ENCODE measurements around the gene XYLT2.
"Not testable (repeated sequence)": the region's sequence is repeated elsewhere in the genome, so short reads cannot be mapped to it uniquely, and the experiment has no call there.

XYLT2 gene

GRCh38 chr17:50322271-50322670 is 23.7 kb upstream of the XYLT2 start:
- DNase-seq, result no peak

GRCh38 chr17:50323060-50323459 is 22.9 kb upstream of the XYLT2 start:
- DNase-seq, result no peak

- DNase-seq, result no peak
Observed at GRCh38 chr17:50325906-50326305, 20.0 kb upstream of the XYLT2 start.

GRCh38 chr17:50326831-50327364 is 19.0 kb upstream of the XYLT2 start:
- no peak for DNase-seq

- DNase-seq, result no peak
Observed at GRCh38 chr17:50328363-50329325, 17.3 kb upstream of the XYLT2 start.

- no peak for DNase-seq
Observed at GRCh38 chr17:50329716-50330115, 16.2 kb upstream of the XYLT2 start.

- no peak for DNase-seq
Observed at GRCh38 chr17:50330151-50330775, 15.7 kb upstream of the XYLT2 start.

GRCh38 chr17:50331085-50331791 is 14.7 kb upstream of the XYLT2 start:
- DNase-seq, result no peak

GRCh38 chr17:50332196-50332595 is 13.7 kb upstream of the XYLT2 start:
- no peak for DNase-seq

- not testable (repeated sequence) for DNase-seq
Observed at GRCh38 chr17:50333291-50334057, 12.5 kb upstream of the XYLT2 start.

GRCh38 chr17:50337956-50338355 is 8.0 kb upstream of the XYLT2 start:
- no peak for DNase-seq

- no peak for DNase-seq
Observed at GRCh38 chr17:50338645-50339044, 7.3 kb upstream of the XYLT2 start.

GRCh38 chr17:50339381-50339780 is 6.5 kb upstream of the XYLT2 start:
- DNase-seq, result no peak

GRCh38 chr17:50344731-50345365 is 1.1 kb upstream of the XYLT2 start:
- no peak for DNase-seq

- DNase-seq, result no peak
Observed at GRCh38 chr17:50346313-50347116, 589 bp downstream of the XYLT2 start.

GRCh38 chr17:50347117-50347893 is 1.4 kb downstream of the XYLT2 start:
- DNase-seq, result no peak

- DNase-seq, result no peak
Observed at GRCh38 chr17:50347894-50348291, 2.0 kb downstream of the XYLT2 start.

GRCh38 chr17:50348522-50349242 is 2.8 kb downstream of the XYLT2 start:
- DNase-seq, result no peak

- DNase-seq, result no peak
Observed at GRCh38 chr17:50349243-50349600, 3.3 kb downstream of the XYLT2 start.

GRCh38 chr17:50350733-50351132 is 4.8 kb downstream of the XYLT2 start:
- DNase-seq, result no peak
